ENCODE measurements around the gene DIAPH2. TPM values are rescaled to one million over a fixed set of nuclear protein-coding genes. Genes with fewer than 3 reads are reported as not detected.

The DIAPH2 gene
- total and polyA plus RNA-seq, 2 experiments from 2014 or later = 7.5 to 8.1 TPM

- no peak overlapping the region for H3K4me2 ChIP-seq (ENCODE audit: unreplicated experiment)
- H3K4me1 ChIP-seq (ENCODE audit: insufficient read depth) = no peaks in the 10 kb centered on the region
- no peaks in the 10 kb centered on the region for H4K20me1 ChIP-seq (ENCODE audit: insufficient read depth)
- H3K36me3 ChIP-seq (ENCODE audit: low read depth) = no peaks in the 10 kb centered on the region
- H3K27me3 ChIP-seq (replicated peaks; ENCODE audit: insufficient read depth) = no peaks in the 10 kb centered on the region
- no peak overlapping the region for H3K9ac ChIP-seq
- H3F3A ChIP-seq (ENCODE audit: insufficient read depth) = no peaks in the 10 kb centered on the region
- H3K4me3 ChIP-seq = no peak overlapping the region
- no peaks in the 10 kb centered on the region for H3K9me2 ChIP-seq (ENCODE audit: insufficient read depth)
- H3K27ac ChIP-seq = no peak overlapping the region
- in situ Hi-C loops (cut with MboI) = no loop called here
- H3K9me3 ChIP-seq (ENCODE audit: low read depth) = no peaks in the 10 kb centered on the region
- DNase-seq = peak; percentile 13
- 53 to 56% methylated on average over 4 of the region's 4 CpGs for WGBS, 2 experiments (ENCODE audit: low coverage in 1 of 2, low lambda C conversion rate in 2 of 2, missing lambda C conversion rate in 2 of 2)
- H2AFZ ChIP-seq = no peak overlapping the region
- TF ChIP-seq EZH2 (IDR thresholded peaks at IDR 0.05; ENCODE audit: insufficient read depth, poor library complexity, severe bottlenecking) (no peak), EZH2phosphoT487 (IDR thresholded peaks at IDR 0.05; ENCODE audit: insufficient read depth, low read depth) (no peak)
- no peaks in the 10 kb centered on the region for H3K79me2 ChIP-seq (ENCODE audit: insufficient read depth)
These were observed 354.9 kb downstream of the DIAPH2 start for GRCh38 chrX:97039363-97040029.

- no peaks in the 10 kb centered on the region for H3K9me2 ChIP-seq (ENCODE audit: insufficient read depth)
- no peaks in the 10 kb centered on the region for H3K4me1 ChIP-seq (ENCODE audit: insufficient read depth)
- H3F3A ChIP-seq (ENCODE audit: insufficient read depth) = no peaks in the 10 kb centered on the region
- no peaks in the 10 kb centered on the region for H3K36me3 ChIP-seq (ENCODE audit: low read depth)
- in situ Hi-C loops (cut with MboI) = no loop called here
- no peaks in the 10 kb centered on the region for H3K79me2 ChIP-seq (ENCODE audit: insufficient read depth)
- H3K27ac ChIP-seq = no peak overlapping the region
- no peak overlapping the region for H3K9ac ChIP-seq
- no peaks in the 10 kb centered on the region for H4K20me1 ChIP-seq (ENCODE audit: insufficient read depth)
- no peak overlapping the region for H2AFZ ChIP-seq
- DNase-seq = peak; percentile 1
- no peaks in the 10 kb centered on the region for H3K27me3 ChIP-seq (replicated peaks; ENCODE audit: insufficient read depth)
- WGBS, 2 experiments (ENCODE audit: low coverage in 1 of 2, low lambda C conversion rate in 2 of 2, missing lambda C conversion rate in 2 of 2) = 88 to 96% methylated on average over 1 of the region's 1 CpG
- H3K9me3 ChIP-seq (ENCODE audit: low read depth) = no peaks in the 10 kb centered on the region
- H3K4me2 ChIP-seq (ENCODE audit: unreplicated experiment) = no peak overlapping the region
- H3K4me3 ChIP-seq = no peak overlapping the region
- TF ChIP-seq EZH2phosphoT487 (IDR thresholded peaks at IDR 0.05; ENCODE audit: insufficient read depth, low read depth) (no peak), EZH2 (IDR thresholded peaks at IDR 0.05; ENCODE audit: insufficient read depth, poor library complexity, severe bottlenecking) (no peak)
These were observed 360.8 kb downstream of the DIAPH2 start for GRCh38 chrX:97045470-97045869.

GRCh38 chrX:97046867-97047266 lies 362.2 kb downstream of the DIAPH2 start:
- no peak overlapping the region for H3K9ac ChIP-seq
- H3K27me3 ChIP-seq (replicated peaks; ENCODE audit: insufficient read depth) = no peaks in the 10 kb centered on the region
- no peaks in the 10 kb centered on the region for H3K79me2 ChIP-seq (ENCODE audit: insufficient read depth)
- H3F3A ChIP-seq (ENCODE audit: insufficient read depth) = no peaks in the 10 kb centered on the region
- no peaks in the 10 kb centered on the region for H3K4me1 ChIP-seq (ENCODE audit: insufficient read depth)
- no peak overlapping the region for H3K4me2 ChIP-seq (ENCODE audit: unreplicated experiment)
- in situ Hi-C loops (cut with MboI) = no loop called here
- 99 to 100% methylated on average over 3 of the region's 3 CpGs for WGBS, 2 experiments (ENCODE audit: low coverage in 1 of 2, low lambda C conversion rate in 2 of 2, missing lambda C conversion rate in 2 of 2)
- no peaks in the 10 kb centered on the region for H3K9me3 ChIP-seq (ENCODE audit: low read depth)
- no peak overlapping the region for H2AFZ ChIP-seq
- H4K20me1 ChIP-seq (ENCODE audit: insufficient read depth) = no peaks in the 10 kb centered on the region
- DNase-seq = no peak
- no peak overlapping the region for H3K4me3 ChIP-seq
- H3K36me3 ChIP-seq (ENCODE audit: low read depth) = no peaks in the 10 kb centered on the region
- TF ChIP-seq EZH2phosphoT487 (IDR thresholded peaks at IDR 0.05; ENCODE audit: insufficient read depth, low read depth) (no peak), EZH2 (IDR thresholded peaks at IDR 0.05; ENCODE audit: insufficient read depth, poor library complexity, severe bottlenecking) (no peak)
- H3K9me2 ChIP-seq (ENCODE audit: insufficient read depth) = no peaks in the 10 kb centered on the region
- H3K27ac ChIP-seq = no peak overlapping the region

GRCh38 chrX:97050392-97050791 lies 365.8 kb downstream of the DIAPH2 start:
- Histone ChIP-seq H3K4me1 (ENCODE audit: insufficient read depth) (no peaks in the 10 kb centered on the region), H3K9me3 (ENCODE audit: low read depth) (no peaks in the 10 kb centered on the region), H3K27me3 (replicated peaks; ENCODE audit: insufficient read depth) (no peaks in the 10 kb centered on the region), H3F3A (ENCODE audit: insufficient read depth) (no peaks in the 10 kb centered on the region), H3K27ac (no peak overlapping the region), H3K9ac (no peak overlapping the region), H3K9me2 (ENCODE audit: insufficient read depth) (no peaks in the 10 kb centered on the region), H3K79me2 (ENCODE audit: insufficient read depth) (no peaks in the 10 kb centered on the region), H3K36me3 (ENCODE audit: low read depth) (no peaks in the 10 kb centered on the region), H4K20me1 (ENCODE audit: insufficient read depth) (no peaks in the 10 kb centered on the region), H2AFZ (no peak overlapping the region), H3K4me3 (no peak overlapping the region), H3K4me2 (ENCODE audit: unreplicated experiment) (no peak overlapping the region)
- in situ Hi-C loops (cut with MboI) = no loop called here
- TF ChIP-seq EZH2 (IDR thresholded peaks at IDR 0.05; ENCODE audit: insufficient read depth, poor library complexity, severe bottlenecking) = no peak
- TF ChIP-seq EZH2phosphoT487 (IDR thresholded peaks at IDR 0.05; ENCODE audit: insufficient read depth, low read depth) = no peak
- peak; percentile 21 for DNase-seq
- 11% methylated on average over 2 of the region's 2 CpGs for WGBS, 2 experiments (ENCODE audit: low coverage in 1 of 2, low lambda C conversion rate in 2 of 2, missing lambda C conversion rate in 2 of 2)

All from GM23248 (cell line).